Measurements from ENCODE around the gene TMEM139.
"Not testable (repeated sequence)": the region's sequence is repeated elsewhere in the genome, so short reads cannot be mapped to it uniquely, and the experiment has no call there.

The TMEM139 gene

DNA sequence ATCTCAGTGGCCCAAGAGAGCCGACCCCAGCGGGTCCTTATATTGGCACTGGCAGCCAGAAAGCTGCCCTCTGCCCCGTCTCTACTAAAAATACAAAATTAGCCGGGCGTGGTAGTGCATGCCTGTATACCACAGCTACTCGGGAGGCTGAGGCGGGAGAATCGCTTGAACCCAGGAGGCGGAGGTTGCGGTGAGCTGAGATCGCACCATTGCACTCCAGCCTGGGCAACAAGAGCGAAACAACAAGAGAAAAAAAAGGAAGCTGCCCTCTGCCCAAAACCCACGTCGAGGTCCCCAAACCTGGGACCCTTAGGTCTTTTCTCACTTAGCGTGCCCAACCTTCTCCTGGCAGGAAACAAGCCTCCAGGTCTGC lies 20.6 kb upstream of the TMEM139 start:
- Histone ChIP-seq H3K36me3 (ENCODE audit: control insufficient read depth, insufficient read depth, low read length) (peaks cover 14% of the 10 kb centered on the region), H3K27ac (ENCODE audit: low read depth, low read length) (peak overlapping the region; percentile 87), H3K4me3 (ENCODE audit: low read length) (peak overlapping the region; percentile 80)
- H3K27me3 ChIP-seq (ENCODE audit: control insufficient read depth, insufficient read depth, low read length); H3K9ac ChIP-seq (ENCODE audit: low read length); H3K4me1 ChIP-seq (ENCODE audit: control insufficient read depth, insufficient read depth, low read length): not testable (repeated sequence)

GRCh38 chr7:143265017-143265693 lies 19.6 kb upstream of the TMEM139 start:
- H3K4me1 ChIP-seq (ENCODE audit: control insufficient read depth, insufficient read depth, low read length), result peaks cover 6% of the 10 kb centered on the region
- H3K4me3 ChIP-seq (ENCODE audit: low read length), result peak overlapping the region; percentile 80
- no peak overlapping the region for H3K9ac ChIP-seq (ENCODE audit: low read length)
- no peaks in the 10 kb centered on the region for H3K27me3 ChIP-seq (ENCODE audit: control insufficient read depth, insufficient read depth, low read length)
- H3K36me3 ChIP-seq (ENCODE audit: control insufficient read depth, insufficient read depth, low read length), result peaks cover 14% of the 10 kb centered on the region
- H3K27ac ChIP-seq (ENCODE audit: low read depth, low read length), result no peak overlapping the region

DNA sequence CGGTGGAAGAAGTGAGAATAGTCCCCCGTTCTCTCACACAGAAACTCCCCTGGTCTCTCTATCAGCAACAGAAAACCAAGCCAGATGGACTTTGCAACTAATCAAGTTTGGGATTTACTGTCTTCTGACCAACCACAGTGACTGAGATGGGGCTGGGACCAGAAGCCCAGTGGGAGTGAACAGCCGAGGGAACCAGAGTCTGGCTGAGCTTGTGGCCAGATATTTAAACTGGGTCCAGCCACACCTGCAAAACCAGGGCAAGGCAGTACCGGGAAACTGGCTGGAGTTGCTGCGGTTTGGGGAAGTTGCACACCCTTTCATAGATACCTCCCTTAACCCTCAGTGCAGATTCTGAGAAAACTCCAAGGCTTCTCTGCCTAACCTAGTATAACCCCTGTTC lies 15.5 kb upstream of the TMEM139 start:
- no peak overlapping the region for H3K9ac ChIP-seq (ENCODE audit: low read length)
- peaks cover 14% of the 10 kb centered on the region for H3K36me3 ChIP-seq (ENCODE audit: control insufficient read depth, insufficient read depth, low read length)
- H3K27me3 ChIP-seq (ENCODE audit: control insufficient read depth, insufficient read depth, low read length), result no peaks in the 10 kb centered on the region
- H3K4me1 ChIP-seq (ENCODE audit: control insufficient read depth, insufficient read depth, low read length), result peaks cover 6% of the 10 kb centered on the region
- H3K4me3 ChIP-seq (ENCODE audit: low read length), result no peak overlapping the region
- no peak overlapping the region for H3K27ac ChIP-seq (ENCODE audit: low read depth, low read length)

GRCh38 chr7:143271240-143271639 lies 13.5 kb upstream of the TMEM139 start:
- H3K4me1 ChIP-seq (ENCODE audit: control insufficient read depth, insufficient read depth, low read length), result no peaks in the 10 kb centered on the region
- H3K9ac ChIP-seq (ENCODE audit: low read length), result no peak overlapping the region
- no peak overlapping the region for H3K4me3 ChIP-seq (ENCODE audit: low read length)
- H3K27me3 ChIP-seq (ENCODE audit: control insufficient read depth, insufficient read depth, low read length), result no peaks in the 10 kb centered on the region
- no peak overlapping the region for H3K27ac ChIP-seq (ENCODE audit: low read depth, low read length)
- peaks cover 12% of the 10 kb centered on the region for H3K36me3 ChIP-seq (ENCODE audit: control insufficient read depth, insufficient read depth, low read length)

DNA sequence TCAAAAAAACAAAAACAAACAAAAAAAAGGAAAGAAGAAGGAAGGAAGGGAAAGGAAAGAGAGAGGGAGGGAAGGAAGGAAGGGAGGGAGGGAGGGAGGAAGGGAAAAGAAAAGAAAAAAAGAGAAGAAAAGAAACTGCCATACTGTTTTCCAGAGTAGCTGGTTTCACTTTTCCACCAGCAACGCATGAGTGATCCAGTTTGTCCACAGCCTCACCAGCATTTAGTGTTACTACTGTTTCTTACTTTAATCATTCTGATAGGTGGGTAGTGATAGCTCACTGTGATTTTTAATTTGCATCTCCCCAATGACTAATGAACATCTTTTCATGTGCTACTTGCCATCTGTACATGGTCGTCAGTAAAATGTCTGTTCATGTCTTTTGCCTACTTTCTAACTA lies 11.9 kb upstream of the TMEM139 start:
- Histone ChIP-seq H3K9ac (ENCODE audit: low read length) (no peak overlapping the region), H3K4me1 (ENCODE audit: control insufficient read depth, insufficient read depth, low read length) (no peaks in the 10 kb centered on the region), H3K27ac (ENCODE audit: low read depth, low read length) (no peak overlapping the region), H3K27me3 (ENCODE audit: control insufficient read depth, insufficient read depth, low read length) (no peaks in the 10 kb centered on the region), H3K36me3 (ENCODE audit: control insufficient read depth, insufficient read depth, low read length) (peaks cover 5% of the 10 kb centered on the region), H3K4me3 (ENCODE audit: low read length) (no peak overlapping the region)

DNA sequence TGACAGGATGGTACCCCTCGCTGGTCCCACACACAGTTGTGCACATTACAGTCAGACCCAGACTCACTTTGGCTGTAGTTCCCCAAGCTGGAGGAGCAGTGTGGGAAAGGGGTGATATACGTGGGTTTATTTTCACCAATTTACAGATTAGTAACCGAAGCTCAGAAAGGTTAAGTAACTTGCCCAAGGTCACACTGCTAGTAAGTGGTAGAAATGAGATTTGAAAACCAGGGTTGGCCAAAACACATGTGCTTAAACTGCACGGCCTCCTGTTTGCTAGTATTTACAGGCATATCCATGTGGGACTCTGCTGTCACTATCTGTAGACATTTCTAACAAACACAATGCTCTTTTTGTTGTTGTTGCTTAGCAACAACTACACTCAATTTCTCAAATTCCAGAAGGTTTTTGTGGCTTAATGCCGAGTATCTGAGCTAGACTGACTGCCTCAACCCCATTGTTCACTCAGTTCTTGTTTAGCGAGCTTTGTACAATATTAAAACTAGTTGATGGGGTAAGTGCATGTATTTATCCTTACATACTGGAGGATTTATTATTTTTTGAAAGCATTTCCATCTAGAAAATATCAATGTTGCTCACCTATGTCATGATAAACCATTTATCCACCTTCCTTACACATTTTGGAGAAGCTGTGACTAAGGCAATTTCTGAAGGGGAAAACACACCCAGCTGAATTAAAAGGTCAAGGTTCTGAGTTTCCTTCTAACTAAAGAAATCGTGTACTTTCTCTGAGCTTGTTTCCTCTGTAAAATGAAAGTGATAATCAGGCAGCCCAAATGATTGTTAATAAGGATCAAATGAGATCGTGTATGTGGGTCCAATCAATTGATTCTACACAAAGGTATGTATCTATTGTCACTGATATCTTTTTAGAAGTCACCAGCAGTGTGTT lies 5.3 kb upstream of the TMEM139 start:
- Histone ChIP-seq H3K27me3 (ENCODE audit: control insufficient read depth, insufficient read depth, low read length) (no peaks in the 10 kb centered on the region), H3K27ac (ENCODE audit: low read depth, low read length) (no peak overlapping the region), H3K4me1 (ENCODE audit: control insufficient read depth, insufficient read depth, low read length) (no peaks in the 10 kb centered on the region), H3K4me3 (ENCODE audit: low read length) (no peak overlapping the region), H3K36me3 (ENCODE audit: control insufficient read depth, insufficient read depth, low read length) (no peaks in the 10 kb centered on the region), H3K9ac (ENCODE audit: low read length) (no peak overlapping the region)

- no peak overlapping the region for H3K9ac ChIP-seq (ENCODE audit: low read length)
- H3K4me3 ChIP-seq (ENCODE audit: low read length), result no peak overlapping the region
- no peaks in the 10 kb centered on the region for H3K36me3 ChIP-seq (ENCODE audit: control insufficient read depth, insufficient read depth, low read length)
- H3K4me1 ChIP-seq (ENCODE audit: control insufficient read depth, insufficient read depth, low read length), result no peaks in the 10 kb centered on the region
- H3K27me3 ChIP-seq (ENCODE audit: control insufficient read depth, insufficient read depth, low read length), result no peaks in the 10 kb centered on the region
- H3K27ac ChIP-seq (ENCODE audit: low read depth, low read length), result no peak overlapping the region
Observed at GRCh38 chr7:143280160-143280559, 4.6 kb upstream of the TMEM139 start.

- H3K4me3 ChIP-seq (ENCODE audit: low read length), result no peak overlapping the region
- H3K27ac ChIP-seq (ENCODE audit: low read depth, low read length), result no peak overlapping the region
- no peaks in the 10 kb centered on the region for H3K36me3 ChIP-seq (ENCODE audit: control insufficient read depth, insufficient read depth, low read length)
- no peaks in the 10 kb centered on the region for H3K4me1 ChIP-seq (ENCODE audit: control insufficient read depth, insufficient read depth, low read length)
- no peak overlapping the region for H3K9ac ChIP-seq (ENCODE audit: low read length)
- no peaks in the 10 kb centered on the region for H3K27me3 ChIP-seq (ENCODE audit: control insufficient read depth, insufficient read depth, low read length)
Observed at GRCh38 chr7:143280566-143280965, 4.2 kb upstream of the TMEM139 start.

DNA sequence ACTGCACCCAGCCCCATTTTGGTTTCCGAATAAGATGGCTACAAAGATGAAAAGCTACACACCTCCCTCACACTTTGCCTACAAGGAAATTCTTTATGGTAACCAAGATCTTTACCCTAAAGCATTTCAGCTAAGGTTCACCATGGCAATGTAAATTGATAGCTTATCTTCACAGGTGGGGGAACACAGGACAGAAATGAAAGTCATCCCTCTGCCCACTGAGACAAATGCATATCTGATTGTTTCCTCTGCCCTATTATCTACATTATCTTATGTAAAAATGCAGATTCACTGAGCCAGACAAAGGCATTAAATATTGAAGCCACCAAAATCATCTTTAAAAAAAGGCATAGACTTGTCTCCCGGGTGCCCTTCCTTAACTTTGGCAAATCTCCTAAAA lies 3.2 kb upstream of the TMEM139 start:
- Histone ChIP-seq H3K4me3 (ENCODE audit: low read length) (no peak overlapping the region), H3K36me3 (ENCODE audit: control insufficient read depth, insufficient read depth, low read length) (no peaks in the 10 kb centered on the region), H3K9ac (ENCODE audit: low read length) (no peak overlapping the region), H3K27me3 (ENCODE audit: control insufficient read depth, insufficient read depth, low read length) (no peaks in the 10 kb centered on the region), H3K4me1 (ENCODE audit: control insufficient read depth, insufficient read depth, low read length) (no peaks in the 10 kb centered on the region), H3K27ac (ENCODE audit: low read depth, low read length) (no peak overlapping the region)

- no peak overlapping the region for H3K4me3 ChIP-seq (ENCODE audit: low read length)
- H3K27ac ChIP-seq (ENCODE audit: low read depth, low read length), result no peak overlapping the region
- no peaks in the 10 kb centered on the region for H3K36me3 ChIP-seq (ENCODE audit: control insufficient read depth, insufficient read depth, low read length)
- H3K9ac ChIP-seq (ENCODE audit: low read length), result no peak overlapping the region
- H3K27me3 ChIP-seq (ENCODE audit: control insufficient read depth, insufficient read depth, low read length), result no peaks in the 10 kb centered on the region
- H3K4me1 ChIP-seq (ENCODE audit: control insufficient read depth, insufficient read depth, low read length), result no peaks in the 10 kb centered on the region
Observed at GRCh38 chr7:143282124-143282523, 2.6 kb upstream of the TMEM139 start.

- H3K27ac ChIP-seq (ENCODE audit: low read depth, low read length), result no peak overlapping the region
- H3K36me3 ChIP-seq (ENCODE audit: control insufficient read depth, insufficient read depth, low read length), result no peaks in the 10 kb centered on the region
- no peak overlapping the region for H3K9ac ChIP-seq (ENCODE audit: low read length)
- no peaks in the 10 kb centered on the region for H3K27me3 ChIP-seq (ENCODE audit: control insufficient read depth, insufficient read depth, low read length)
- H3K4me3 ChIP-seq (ENCODE audit: low read length), result no peak overlapping the region
- H3K4me1 ChIP-seq (ENCODE audit: control insufficient read depth, insufficient read depth, low read length), result peaks cover 5% of the 10 kb centered on the region
Observed at GRCh38 chr7:143283381-143283780, 1.4 kb upstream of the TMEM139 start.

- no peak overlapping the region for H3K9ac ChIP-seq (ENCODE audit: low read length)
Observed at GRCh38 chr7:143285470-143285778, 666 bp downstream of the TMEM139 start.

More at GRCh38 chr7:143285470-143285778, 666 bp downstream of the TMEM139 start:
- Histone ChIP-seq H3K27ac (ENCODE audit: low read depth, low read length) (no peak overlapping the region), H3K27me3 (ENCODE audit: control insufficient read depth, insufficient read depth, low read length) (no peaks in the 10 kb centered on the region), H3K36me3 (ENCODE audit: control insufficient read depth, insufficient read depth, low read length) (no peaks in the 10 kb centered on the region), H3K4me1 (ENCODE audit: control insufficient read depth, insufficient read depth, low read length) (peaks cover 11% of the 10 kb centered on the region), H3K4me3 (ENCODE audit: low read length) (no peak overlapping the region)
